Dedifferentiated amniotic fluid mesenchymal stem cell (primary cell): ENCODE measurements around the gene CNTN5.
"Not testable (repeated sequence)": the region's sequence is repeated elsewhere in the genome, so short reads cannot be mapped to it uniquely, and the experiment has no call there.

Source experiments
- DNase-seq: peaks from one replicate; pipeline ENCODE4 v3.0.0-alpha.2; 2016; ENCODE audit errors: extremely low spot score

Gene CNTN5

GRCh38 chr11:100203789-100204188, 1183.0 kb downstream of the CNTN5 start:
- no peak for DNase-seq

- DNase-seq, result no peak
Measured at GRCh38 chr11:100205926-100206325, 1185.2 kb downstream of the CNTN5 start.

- DNase-seq, result no peak
Measured at GRCh38 chr11:100208207-100208606, 1187.5 kb downstream of the CNTN5 start.

GRCh38 chr11:100214791-100215190, 1194.0 kb downstream of the CNTN5 start:
- DNase-seq, result no peak

- DNase-seq, result no peak
Measured at GRCh38 chr11:100220801-100221200, 1200.1 kb downstream of the CNTN5 start.

GRCh38 chr11:100221791-100222190, 1201.0 kb downstream of the CNTN5 start:
- no peak for DNase-seq

GRCh38 chr11:100224541-100225034, 1203.8 kb downstream of the CNTN5 start:
- DNase-seq, result no peak

- DNase-seq, result no peak
Measured at GRCh38 chr11:100229086-100229485, 1208.3 kb downstream of the CNTN5 start.

- no peak for DNase-seq
Measured at GRCh38 chr11:100232006-100232405, 1211.3 kb downstream of the CNTN5 start.

- no peak for DNase-seq
Measured at GRCh38 chr11:100235085-100235484, 1214.3 kb downstream of the CNTN5 start.

GRCh38 chr11:100240025-100240539, 1219.3 kb downstream of the CNTN5 start:
- no peak for DNase-seq

- DNase-seq, result no peak
Measured at GRCh38 chr11:100247704-100248103, 1227.0 kb downstream of the CNTN5 start.

GRCh38 chr11:100257238-100257803, 1236.6 kb downstream of the CNTN5 start:
- DNase-seq, result not testable (repeated sequence)

GRCh38 chr11:100269516-100269915, 1248.8 kb downstream of the CNTN5 start:
- no peak for DNase-seq

- no peak for DNase-seq
Measured at GRCh38 chr11:100273066-100273815, 1252.5 kb downstream of the CNTN5 start.

- DNase-seq, result not testable (repeated sequence)
Measured at GRCh38 chr11:100274466-100274865, 1253.7 kb downstream of the CNTN5 start.

GRCh38 chr11:100294748-100295147, 1274.0 kb downstream of the CNTN5 start:
- no peak for DNase-seq

GRCh38 chr11:100296051-100296679, 1275.4 kb downstream of the CNTN5 start:
- DNase-seq, result no peak

- DNase-seq, result no peak
Measured at GRCh38 chr11:100297516-100297915, 1276.8 kb downstream of the CNTN5 start.

GRCh38 chr11:100302824-100303223, 1282.1 kb downstream of the CNTN5 start:
- DNase-seq, result no peak

GRCh38 chr11:100303897-100304296, 1283.1 kb downstream of the CNTN5 start:
- no peak for DNase-seq

GRCh38 chr11:100308202-100308601, 1287.5 kb downstream of the CNTN5 start:
- no peak for DNase-seq

GRCh38 chr11:100315946-100316345, 1295.2 kb downstream of the CNTN5 start:
- no peak for DNase-seq
